ENCODE measurements around the gene YAP1.

DNA sequence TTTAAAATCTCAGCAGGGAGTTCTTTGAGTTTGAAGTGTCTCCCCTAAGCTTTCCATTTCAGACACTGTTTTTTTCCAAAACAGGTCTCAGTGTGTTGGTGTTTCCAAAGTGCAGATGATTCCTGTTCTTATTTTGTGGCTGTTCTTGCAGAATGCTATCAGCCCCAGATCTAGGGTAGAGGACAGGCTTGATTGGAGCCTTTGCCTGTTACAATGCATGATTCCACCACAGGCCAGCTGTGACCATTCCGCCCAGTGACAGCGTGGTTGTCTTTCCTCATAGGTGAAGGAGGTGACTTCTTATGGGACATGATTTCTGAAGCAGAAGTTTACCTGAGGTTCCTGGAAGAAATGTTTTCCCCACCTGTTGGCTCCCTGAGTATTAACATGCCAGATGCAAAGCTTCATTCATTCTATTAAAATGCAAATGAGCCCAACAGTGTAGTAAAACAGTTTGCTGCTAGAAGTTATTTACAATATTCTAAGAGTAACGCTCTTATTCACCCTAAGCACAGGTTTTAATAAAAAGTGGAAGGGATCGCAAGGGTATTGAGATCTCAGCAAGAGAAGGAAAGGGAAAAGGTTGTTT is 170.1 kb downstream of the YAP1 start:
- TF ChIP-seq EZH2phosphoT487 (IDR thresholded peaks at IDR 0.05; ENCODE audit: insufficient read depth, low read depth) (no peak), EZH2 (IDR thresholded peaks at IDR 0.05; ENCODE audit: insufficient read depth, poor library complexity, severe bottlenecking) (no peak)
